ENCODE data around the gene NSRP1.

Gene NSRP1

DNA sequence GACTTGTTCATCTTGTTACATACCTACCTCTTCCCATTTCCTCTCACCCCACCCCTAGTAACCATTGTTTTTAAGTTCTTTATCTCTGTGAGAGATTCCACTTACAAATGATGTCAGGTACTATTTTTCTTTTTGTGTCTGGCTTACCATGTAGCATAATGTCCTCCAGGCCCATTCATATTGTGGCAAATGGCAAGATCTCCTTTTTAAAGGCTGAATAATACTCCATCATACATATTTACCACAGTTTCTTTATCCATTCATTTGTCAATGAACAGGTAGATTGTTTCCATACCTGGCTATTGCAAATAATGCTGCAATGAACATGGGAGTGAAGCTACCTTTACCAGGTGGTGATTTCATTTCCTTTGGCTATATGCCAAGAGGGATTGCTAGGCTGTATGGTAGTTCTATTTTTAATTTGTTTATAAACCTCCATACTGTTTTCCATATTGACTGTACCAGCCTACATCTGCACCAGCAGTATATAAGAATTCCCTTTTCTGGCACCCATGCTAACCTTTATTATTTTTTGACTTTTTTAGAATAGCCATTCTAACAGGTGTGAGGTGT lies 53.9 kb downstream of the NSRP1 start:
- CTCF ChIA-PET: no interaction called here
- TF ChIP-seq FOXA1 (IDR thresholded peaks at IDR 0.05) (no peak), SUZ12 (IDR thresholded peaks at IDR 0.05) (no peak), ZNF384 (IDR thresholded peaks at IDR 0.05) (no peak), ELF4 (IDR thresholded peaks at IDR 0.05) (no peak), NFRKB (IDR thresholded peaks at IDR 0.05) (no peak), ARNT (IDR thresholded peaks at IDR 0.05) (no peak), LEF1 (IDR thresholded peaks at IDR 0.05; ENCODE audit: borderline replicate concordance) (no peak), CTBP1 (IDR thresholded peaks at IDR 0.05; ENCODE audit: borderline replicate concordance) (no peak), FOXK2 (IDR thresholded peaks at IDR 0.05) (no peak), TARDBP (IDR thresholded peaks at IDR 0.05) (no peak), BHLHE40 (IDR thresholded peaks at IDR 0.05; ENCODE audit: borderline replicate concordance) (no peak), L3MBTL2 (conservative IDR thresholded peaks at IDR 0.05) (no peak), SP1 (IDR thresholded peaks at IDR 0.05) (no peak), HDGF (IDR thresholded peaks at IDR 0.05; ENCODE audit: borderline replicate concordance) (no peak), FOXM1 (IDR thresholded peaks at IDR 0.05; ENCODE audit: borderline replicate concordance) (no peak)
- TF ChIP-seq, protein P1, sequence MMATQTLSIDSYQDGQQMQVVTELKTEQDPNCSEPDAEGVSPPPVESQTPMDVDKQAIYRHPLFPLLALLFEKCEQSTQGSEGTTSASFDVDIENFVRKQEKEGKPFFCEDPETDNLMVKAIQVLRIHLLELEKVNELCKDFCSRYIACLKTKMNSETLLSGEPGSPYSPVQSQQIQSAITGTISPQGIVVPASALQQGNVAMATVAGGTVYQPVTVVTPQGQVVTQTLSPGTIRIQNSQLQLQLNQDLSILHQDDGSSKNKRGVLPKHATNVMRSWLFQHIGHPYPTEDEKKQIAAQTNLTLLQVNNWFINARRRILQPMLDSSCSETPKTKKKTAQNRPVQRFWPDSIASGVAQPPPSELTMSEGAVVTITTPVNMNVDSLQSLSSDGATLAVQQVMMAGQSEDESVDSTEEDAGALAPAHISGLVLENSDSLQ (IDR thresholded peaks at IDR 0.05): no peak
- POLR2A ChIA-PET: no interaction called here
- DNase-seq (ENCODE audit: extremely low spot score): no peak

DNA sequence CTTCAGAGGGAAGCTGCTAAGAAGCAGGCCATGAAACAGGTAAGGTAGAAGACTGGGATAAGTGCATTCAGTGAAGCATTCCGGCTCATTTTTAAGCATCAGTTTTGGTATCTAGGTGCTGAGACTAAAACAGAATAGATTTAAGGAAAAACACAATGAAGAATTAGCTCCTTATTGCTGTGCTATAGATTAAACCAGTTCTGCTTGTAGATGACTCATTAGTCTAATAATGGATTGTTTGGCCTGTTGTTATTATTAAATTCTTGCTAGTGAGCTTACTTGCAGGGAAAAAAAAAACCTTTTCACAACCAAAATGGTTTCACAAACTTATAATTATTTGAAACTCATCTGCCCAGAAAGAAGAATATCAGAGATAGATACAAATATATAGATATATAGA lies 55.9 kb downstream of the NSRP1 start:
- TF ChIP-seq ARNT (IDR thresholded peaks at IDR 0.05) (no peak), SUZ12 (IDR thresholded peaks at IDR 0.05) (no peak), FOXM1 (IDR thresholded peaks at IDR 0.05; ENCODE audit: borderline replicate concordance) (no peak), TARDBP (IDR thresholded peaks at IDR 0.05) (no peak), FOXK2 (IDR thresholded peaks at IDR 0.05) (no peak), ZNF384 (IDR thresholded peaks at IDR 0.05) (no peak), L3MBTL2 (conservative IDR thresholded peaks at IDR 0.05) (no peak)
- TF ChIP-seq, protein P1 (IDR thresholded peaks at IDR 0.05): no peak
- DNase-seq (ENCODE audit: extremely low spot score): no peak
- CTCF ChIA-PET: interaction anchor here (0.7 kb wide), 1 partner anchor 54 kb away, joined by 4 read pairs; no protein-coding TSS in a partner anchor
- POLR2A ChIA-PET: no interaction called here

DNA sequence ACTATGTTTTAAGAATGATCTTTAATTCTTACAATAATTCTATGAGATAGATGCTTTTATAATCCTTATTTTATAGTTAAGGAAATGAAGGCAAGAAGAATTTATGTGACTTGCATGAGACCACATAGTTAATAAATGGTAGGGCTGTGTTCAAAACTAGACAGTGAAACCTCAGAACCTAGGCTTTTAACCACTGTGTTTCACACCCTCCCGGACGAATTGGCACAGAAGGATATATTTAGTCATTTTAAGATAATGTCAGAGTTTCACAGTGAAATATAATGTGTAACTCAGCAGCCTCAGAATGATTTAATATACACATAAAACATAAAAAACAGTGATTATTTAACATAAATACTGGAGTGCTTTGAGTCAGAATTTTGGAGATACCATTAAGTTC lies 57.0 kb downstream of the NSRP1 start:
- TF ChIP-seq TARDBP (IDR thresholded peaks at IDR 0.05) (no peak), FOXA1 (IDR thresholded peaks at IDR 0.05) (no peak), LEF1 (IDR thresholded peaks at IDR 0.05; ENCODE audit: borderline replicate concordance) (no peak), SP1 (IDR thresholded peaks at IDR 0.05) (no peak), CTBP1 (IDR thresholded peaks at IDR 0.05; ENCODE audit: borderline replicate concordance) (no peak), BHLHE40 (IDR thresholded peaks at IDR 0.05; ENCODE audit: borderline replicate concordance) (no peak), L3MBTL2 (conservative IDR thresholded peaks at IDR 0.05) (no peak), SUZ12 (IDR thresholded peaks at IDR 0.05) (no peak), ELF4 (IDR thresholded peaks at IDR 0.05) (no peak)
- ChIA-PET POLR2A (no interaction called here), CTCF (no interaction called here)
- no peak for DNase-seq (ENCODE audit: extremely low spot score)

DNA sequence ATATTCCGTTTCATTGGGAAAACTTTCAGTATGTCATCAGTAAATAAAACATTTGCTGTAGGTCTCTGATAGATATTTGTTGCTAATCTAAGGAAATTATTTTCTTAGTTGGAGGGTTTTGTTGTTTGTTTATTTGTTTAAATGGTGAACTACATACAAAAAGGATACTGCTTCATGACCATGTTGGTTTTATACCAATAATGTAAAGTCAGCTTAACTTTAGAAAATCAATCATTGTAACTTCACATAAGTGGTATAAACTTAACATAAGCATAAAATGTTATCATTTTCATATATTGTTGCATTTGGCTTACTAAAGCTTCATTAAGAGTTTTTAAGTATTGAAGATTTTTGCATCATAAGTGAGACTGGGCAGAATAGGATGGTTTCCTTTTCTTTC lies 57.9 kb downstream of the NSRP1 start:
- TF ChIP-seq, protein P1 (IDR thresholded peaks at IDR 0.05): no peak
- TF ChIP-seq ARNT (IDR thresholded peaks at IDR 0.05): no peak
- TF ChIP-seq TARDBP (IDR thresholded peaks at IDR 0.05): no peak
- TF ChIP-seq CTBP1 (IDR thresholded peaks at IDR 0.05; ENCODE audit: borderline replicate concordance): no peak
- TF ChIP-seq NFRKB (IDR thresholded peaks at IDR 0.05): no peak
- TF ChIP-seq ELF4 (IDR thresholded peaks at IDR 0.05): no peak
- TF ChIP-seq ZNF384 (IDR thresholded peaks at IDR 0.05): no peak
- no peak for TF ChIP-seq FOXM1 (IDR thresholded peaks at IDR 0.05; ENCODE audit: borderline replicate concordance)
- no peak for TF ChIP-seq FOXA1 (IDR thresholded peaks at IDR 0.05)
- TF ChIP-seq LEF1 (IDR thresholded peaks at IDR 0.05; ENCODE audit: borderline replicate concordance): no peak
- TF ChIP-seq HDGF (IDR thresholded peaks at IDR 0.05; ENCODE audit: borderline replicate concordance): no peak
- no peak for TF ChIP-seq SUZ12 (IDR thresholded peaks at IDR 0.05)
- no peak for TF ChIP-seq BHLHE40 (IDR thresholded peaks at IDR 0.05; ENCODE audit: borderline replicate concordance)
- no peak for TF ChIP-seq SP1 (IDR thresholded peaks at IDR 0.05)
- DNase-seq (ENCODE audit: extremely low spot score): no peak
- POLR2A ChIA-PET: no interaction called here
- CTCF ChIA-PET: no interaction called here

DNA sequence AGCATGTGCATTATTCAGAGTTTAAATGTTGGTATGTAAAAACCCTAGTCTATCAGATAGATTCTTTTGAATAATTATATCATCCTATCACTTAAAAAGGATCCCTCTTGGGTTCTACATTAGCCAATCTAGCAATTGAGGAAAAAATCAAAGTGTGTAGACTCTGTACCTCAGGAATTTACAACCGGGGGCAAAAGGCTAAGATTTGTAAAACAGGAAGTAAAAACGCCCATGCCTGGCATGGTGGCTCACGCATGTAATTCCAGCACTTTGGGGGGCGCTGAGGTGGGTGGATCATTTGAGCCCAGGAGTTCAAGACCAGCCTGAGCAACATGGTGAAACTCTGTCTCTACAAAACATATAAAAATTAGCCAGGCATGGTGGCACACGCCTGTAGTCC lies 60.2 kb downstream of the NSRP1 start:
- DNase-seq (ENCODE audit: extremely low spot score): no peak
- ChIA-PET CTCF (interaction anchor here (0.6 kb wide), 1 partner anchor 11 kb away, joined by 3 read pairs; no protein-coding TSS in a partner anchor), POLR2A (no interaction called here)
- TF ChIP-seq ARNT (IDR thresholded peaks at IDR 0.05) (no peak), L3MBTL2 (conservative IDR thresholded peaks at IDR 0.05) (no peak), FOXM1 (IDR thresholded peaks at IDR 0.05; ENCODE audit: borderline replicate concordance) (no peak), ZNF384 (IDR thresholded peaks at IDR 0.05) (no peak), NFRKB (IDR thresholded peaks at IDR 0.05) (no peak), LEF1 (IDR thresholded peaks at IDR 0.05; ENCODE audit: borderline replicate concordance) (no peak), FOXK2 (IDR thresholded peaks at IDR 0.05) (no peak)

DNA sequence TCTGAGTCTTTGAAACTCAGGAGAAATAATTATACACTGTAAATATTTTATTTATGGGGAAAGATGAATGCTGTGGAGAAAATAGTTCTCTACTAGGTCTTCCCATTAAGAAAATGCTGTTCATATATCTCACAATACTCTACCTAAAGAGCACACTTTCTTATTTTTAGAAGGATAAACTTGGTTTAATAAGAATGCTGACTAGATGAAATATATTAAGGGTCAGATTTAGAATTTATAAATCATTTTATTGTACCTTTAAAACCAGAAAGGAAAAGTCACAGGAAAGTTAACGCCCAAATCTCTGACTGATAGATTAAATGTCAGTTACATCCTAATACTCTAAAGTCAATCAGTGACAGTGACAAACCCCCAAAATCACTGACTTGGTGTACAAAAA lies 70.1 kb downstream of the NSRP1 start:
- ChIA-PET POLR2A (no interaction called here), CTCF (no interaction called here)
- TF ChIP-seq ZNF384 (IDR thresholded peaks at IDR 0.05) (no peak), SUZ12 (IDR thresholded peaks at IDR 0.05) (no peak), SP1 (IDR thresholded peaks at IDR 0.05) (no peak), NFRKB (IDR thresholded peaks at IDR 0.05) (no peak), FOXA1 (IDR thresholded peaks at IDR 0.05) (no peak), ELF4 (IDR thresholded peaks at IDR 0.05) (no peak), FOXM1 (IDR thresholded peaks at IDR 0.05; ENCODE audit: borderline replicate concordance) (no peak), FOXK2 (IDR thresholded peaks at IDR 0.05) (no peak), HDGF (IDR thresholded peaks at IDR 0.05; ENCODE audit: borderline replicate concordance) (no peak), TARDBP (IDR thresholded peaks at IDR 0.05) (no peak)
- TF ChIP-seq, protein P1 (IDR thresholded peaks at IDR 0.05): no peak
- no peak for DNase-seq (ENCODE audit: extremely low spot score)

Measured in HEK293T (cell line).